Activated CD4-positive, alpha-beta T cell treated with anti-CD3 and anti-CD28 coated beads for 1 hour (primary cell): ENCODE data around the gene MEN1.
A peak's percentile ranks its signal among the peaks of the same experiment; 100 is the strongest.

Source experiments
- DNase-seq: peaks from one replicate; pipeline ENCODE4 v3.0.0-alpha.2; 2020

The MEN1 gene

DNA sequence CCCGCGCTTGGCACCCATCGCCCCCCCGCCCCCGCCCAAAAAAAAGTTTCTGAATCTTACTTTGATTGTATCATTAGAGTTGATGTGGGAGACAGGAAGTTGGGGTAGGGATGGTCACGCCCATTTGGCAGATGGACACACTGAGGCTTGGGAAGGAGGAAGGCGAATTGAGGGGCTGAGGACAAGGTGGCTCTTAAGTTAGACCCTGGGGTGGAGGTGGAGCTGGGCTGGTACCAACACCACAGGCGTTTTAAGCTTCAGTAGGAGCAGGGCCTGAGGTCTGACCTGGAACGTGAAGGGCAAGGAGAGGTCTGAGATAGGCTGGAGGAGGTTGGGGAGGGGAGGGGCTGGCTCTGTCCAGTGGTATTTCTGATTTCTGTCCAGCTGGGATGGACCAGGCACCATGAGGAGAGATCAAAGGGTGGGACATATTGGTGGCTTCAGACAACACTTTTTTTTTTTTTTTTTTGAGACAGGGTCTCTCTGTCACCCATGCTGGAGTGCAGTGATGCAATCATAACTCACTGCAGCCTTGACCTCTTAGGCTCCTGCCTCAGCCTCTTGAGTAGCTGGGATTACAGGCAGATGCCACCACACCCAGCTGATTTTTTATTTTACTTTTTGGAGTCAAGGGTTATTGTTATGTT, 34.9 kb upstream of the MEN1 start:
- no peak for DNase-seq

DNA sequence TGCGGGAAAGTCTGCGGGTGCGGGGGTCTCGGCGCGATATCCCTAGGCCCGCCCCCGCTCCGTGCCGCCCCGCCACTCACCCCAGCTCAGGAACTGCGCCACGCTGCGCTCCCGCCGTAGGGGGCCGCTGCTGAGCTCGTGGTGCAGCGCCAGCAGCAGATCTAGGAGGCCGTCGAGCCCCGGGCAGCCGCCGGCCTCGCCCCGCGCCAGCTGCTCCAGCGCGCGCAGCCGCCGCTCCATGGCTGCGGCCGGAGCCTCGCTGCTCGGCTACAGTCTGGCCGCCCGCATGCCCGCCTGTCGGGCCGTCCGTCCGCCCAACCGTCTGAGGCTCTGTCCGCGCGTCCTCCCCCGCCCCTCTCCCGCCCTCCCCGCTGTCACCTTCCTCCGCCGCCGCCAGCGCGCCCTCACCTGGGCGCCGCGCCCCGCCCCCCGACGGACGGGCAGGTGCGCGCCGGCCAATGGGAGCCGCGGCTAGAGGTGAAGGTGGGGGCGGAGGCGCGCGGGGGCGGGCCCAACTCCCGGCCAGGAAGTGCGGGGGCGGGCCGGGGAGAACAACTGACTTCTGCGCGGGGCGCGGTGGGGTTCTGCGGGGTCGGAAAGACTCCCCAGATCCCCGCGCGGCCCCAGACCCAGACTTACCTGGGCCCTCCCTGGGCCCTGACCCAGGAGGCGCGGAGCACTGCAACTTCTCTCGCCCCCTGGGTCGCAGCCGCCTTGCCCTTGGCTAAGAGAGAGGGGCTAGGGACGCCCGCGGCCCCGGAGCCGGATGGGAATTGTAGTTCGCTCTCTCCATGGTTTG, 34.2 kb upstream of the MEN1 start, which contains the start of gene CDC42BPG:
Gene CDC42BPG, minus strand, starts transcription at position 324 of the 799 bp plus-strand sequence. Its CDS starts 84 bp downstream, at position 240.
- peak; percentile 51 for DNase-seq

DNA sequence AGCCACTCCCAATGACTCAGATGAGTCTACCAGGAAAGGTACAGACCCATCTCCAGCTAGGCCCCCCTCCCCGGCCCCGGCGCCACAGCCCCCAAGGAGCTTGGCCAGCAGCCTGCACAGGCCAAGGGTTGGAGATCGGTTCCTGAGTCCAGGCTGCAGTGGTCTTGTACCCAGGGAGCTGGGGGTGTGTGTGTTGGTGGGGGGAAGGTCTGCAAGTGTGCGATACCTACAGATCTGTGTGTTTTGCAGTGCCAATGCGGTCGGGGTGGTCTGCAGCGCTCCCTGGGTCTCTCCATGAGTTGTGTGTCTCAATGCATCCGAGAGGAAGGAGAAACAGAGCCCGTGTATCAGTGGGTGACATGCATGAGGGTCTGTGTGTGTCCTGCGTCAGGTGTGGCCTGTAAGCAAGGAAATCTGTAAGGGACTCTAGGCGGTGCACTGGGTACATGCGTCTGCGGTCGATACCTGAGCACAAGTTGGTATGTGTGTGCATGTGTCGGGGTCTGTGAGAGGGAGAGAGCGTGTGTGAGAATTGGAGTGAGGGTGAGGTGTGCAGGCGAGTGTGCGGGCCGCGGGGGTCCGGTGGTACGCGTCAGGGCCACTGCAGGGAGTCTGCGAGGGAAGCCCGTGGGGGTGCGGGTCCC, 33.5 kb upstream of the MEN1 start:
- DNase-seq = no peak

DNA sequence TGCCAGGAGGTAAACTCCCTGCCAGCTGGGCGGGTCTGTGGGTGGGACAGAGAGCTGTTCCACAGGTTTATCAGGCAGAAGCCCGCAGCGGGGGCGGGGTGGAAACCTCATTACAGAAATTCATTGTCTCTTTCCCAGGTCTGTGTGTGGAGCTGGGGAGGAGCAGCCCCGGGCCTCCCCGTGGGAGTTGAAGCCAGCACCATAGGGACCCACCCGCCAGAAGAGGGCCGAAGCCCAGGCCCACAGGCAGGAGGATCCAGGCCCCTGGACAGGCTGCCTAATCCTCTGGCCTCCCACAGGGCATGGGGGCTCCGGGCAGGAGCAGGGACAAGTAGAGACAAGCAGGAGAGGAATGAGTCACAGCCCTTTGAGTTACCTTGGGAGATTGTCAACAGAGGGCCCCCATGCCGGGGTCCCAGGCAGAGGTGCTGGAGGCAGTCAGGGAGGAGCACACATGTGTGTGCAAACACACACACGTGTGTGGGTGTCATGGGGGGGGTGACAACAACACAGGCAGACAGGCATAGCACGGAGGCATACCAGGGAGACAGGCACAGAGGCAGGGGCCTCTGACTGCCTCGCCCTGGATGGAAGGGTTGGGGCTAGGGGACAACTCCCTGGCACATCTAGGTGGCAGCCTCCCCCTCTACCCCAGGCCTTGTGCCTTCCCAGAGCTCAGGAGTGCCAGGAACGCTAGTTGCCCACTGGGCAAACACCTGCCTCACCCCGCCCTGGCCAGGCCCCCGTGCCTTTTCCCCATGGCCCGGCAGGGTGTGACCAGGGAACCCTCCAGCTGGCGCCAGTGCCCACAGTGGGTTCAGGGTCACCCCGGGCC, 32.7 kb upstream of the MEN1 start:
- no peak for DNase-seq

DNA sequence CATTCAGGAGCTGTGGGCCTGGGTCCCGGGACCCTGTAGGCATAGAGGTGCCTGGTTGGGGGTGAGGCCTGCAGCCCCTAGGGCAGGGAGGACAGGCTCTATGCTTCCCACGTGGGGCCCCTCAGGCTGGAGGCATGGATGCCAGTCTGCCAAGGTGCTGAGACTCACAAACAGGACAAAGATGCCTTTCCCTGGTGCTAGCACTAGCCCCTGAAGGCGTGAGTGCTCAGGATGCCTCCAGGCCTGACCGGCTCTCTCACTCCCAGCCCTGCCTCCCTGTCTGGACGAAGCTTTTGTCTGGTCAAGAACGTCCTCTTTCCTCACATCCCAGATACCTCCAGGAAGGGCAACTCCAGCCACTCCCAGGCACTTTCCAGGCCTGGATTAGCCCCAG, 32.0 kb upstream of the MEN1 start:
- no peak for DNase-seq

DNA sequence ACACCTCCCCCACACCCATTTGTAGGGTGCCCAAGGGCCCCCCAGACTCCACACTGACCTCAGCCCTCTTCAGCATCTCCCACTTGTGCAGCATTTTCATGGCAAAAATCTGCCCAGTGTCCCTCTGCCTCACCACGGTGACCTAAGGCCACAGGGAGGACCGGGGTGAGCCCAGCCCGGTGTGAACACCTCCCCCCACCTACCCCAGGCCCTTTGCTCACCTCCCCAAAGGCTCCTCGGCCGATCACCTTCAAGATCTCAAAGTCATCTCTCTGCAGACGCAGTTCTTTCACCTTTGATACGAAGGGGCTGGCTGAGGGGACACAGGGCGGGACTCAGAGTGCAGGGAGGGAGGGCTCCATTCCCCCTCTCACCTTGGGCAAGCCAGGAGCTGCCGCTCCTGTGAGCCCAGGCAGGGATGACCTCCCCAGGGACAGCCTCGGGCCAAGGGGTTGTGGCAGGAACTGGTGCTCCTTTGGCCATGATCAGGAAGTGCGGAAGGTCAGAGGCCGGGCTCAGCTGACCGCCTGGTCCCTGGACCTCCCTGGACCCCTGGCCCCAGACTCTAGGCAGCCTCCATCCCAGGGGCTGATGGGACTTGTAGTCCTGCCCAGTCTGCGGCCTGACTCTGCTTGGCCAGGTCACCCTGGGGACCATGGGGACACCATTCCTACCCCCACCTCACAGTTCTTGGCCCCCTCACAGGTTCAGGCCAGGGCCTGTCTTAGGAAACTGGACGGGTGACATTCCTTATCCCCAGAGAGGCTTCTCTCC, 31.4 kb upstream of the MEN1 start:
- no peak for DNase-seq

DNA sequence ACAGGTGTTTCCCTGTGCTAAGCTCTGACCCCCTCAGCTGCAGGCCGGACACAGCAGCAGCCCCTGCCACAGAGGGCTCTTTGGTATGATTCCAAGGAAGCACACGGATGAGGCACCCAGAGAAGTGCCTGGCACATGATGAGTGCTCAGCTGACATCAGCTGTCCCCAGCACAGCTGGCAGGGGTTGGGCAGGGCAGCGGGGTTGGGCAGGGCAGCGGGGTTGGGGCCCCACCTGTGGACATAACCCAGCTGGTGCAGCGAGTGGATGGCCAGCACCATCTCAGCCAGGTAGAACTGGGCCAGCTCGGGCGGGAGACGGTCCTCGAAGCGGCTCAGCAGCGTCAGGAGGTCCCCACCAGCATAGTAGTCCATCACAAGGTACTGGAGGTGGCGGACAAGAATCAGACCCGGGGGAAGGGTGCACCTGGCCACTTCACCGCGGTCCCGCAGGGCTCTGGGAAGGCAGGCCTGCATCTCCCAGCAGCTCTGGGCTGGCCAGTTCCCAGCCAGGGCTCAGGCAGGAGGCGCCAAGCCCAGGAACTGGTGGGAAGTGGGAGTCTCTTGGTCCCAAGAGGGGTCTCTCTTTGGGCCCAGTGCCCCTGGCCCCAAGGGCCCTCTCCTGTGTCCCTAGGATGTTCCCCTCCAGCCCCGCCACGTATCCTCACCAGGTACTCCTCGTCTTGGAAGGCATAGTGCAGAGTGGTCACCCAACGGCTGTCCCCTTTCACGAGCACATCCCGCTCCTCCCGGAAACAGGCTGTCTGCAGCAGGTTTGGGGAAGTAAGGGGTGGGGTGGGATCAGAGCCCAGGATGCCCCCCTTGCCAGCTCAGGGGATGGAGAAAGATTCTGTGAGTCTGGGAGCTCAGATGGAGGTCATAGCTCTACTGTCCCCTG, 29.8 kb upstream of the MEN1 start:
- DNase-seq = no peak

DNA sequence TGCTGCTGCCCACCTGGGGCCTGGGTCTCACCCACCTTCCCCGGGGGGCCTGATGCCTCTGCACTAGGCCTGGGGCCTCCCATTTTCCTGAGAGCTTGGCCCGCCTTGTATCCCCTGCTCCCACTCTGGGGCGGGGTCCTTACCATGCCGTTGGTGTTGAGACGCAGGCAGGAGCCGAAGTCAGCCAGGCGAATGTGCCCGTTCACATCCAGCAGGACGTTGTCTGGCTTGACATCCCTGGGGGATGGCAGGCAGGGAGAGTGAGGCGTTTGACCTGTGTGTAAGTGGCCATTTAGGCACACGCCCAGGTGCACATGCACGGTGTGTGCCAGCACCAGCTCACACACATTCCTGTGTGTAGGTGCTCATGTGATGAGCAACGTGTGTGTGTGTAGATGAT, 29.0 kb upstream of the MEN1 start:
- DNase-seq = no peak

DNA sequence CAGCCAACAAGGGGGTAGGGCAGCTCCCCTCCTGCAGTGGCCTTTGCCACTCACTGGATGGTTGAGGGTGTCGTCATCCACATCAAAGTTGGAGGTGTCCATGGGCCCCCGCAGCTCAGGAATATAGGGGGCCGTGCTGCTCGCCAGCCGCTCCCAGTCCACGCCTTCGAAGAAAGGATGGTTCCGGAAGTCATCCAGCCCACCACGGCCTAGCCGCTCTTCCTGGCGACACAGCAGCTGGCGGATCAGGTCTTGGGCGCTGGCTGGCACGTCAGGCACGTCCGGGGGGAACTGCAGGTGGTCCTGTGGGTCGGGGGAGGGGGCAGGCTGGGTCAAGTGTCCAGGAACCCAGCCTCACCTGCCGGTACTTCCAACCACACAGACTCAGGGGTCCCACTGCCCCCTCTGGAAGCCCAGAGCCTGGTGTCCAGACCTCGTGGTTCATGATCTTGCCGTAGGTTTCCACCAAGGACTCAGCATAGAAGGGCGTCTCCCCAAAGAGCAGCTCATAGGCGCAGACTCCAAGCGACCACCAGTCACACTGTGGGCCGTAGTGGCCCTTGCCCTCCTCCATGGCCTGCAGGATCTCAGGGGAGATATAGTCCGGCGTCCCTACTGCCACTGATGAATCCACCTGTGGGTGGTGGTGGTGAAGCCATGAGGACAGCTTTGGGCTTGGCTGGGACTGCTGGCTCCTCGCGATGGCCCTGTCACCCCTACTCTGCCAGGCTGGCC, 28.4 kb upstream of the MEN1 start:
- DNase-seq = no peak

DNA sequence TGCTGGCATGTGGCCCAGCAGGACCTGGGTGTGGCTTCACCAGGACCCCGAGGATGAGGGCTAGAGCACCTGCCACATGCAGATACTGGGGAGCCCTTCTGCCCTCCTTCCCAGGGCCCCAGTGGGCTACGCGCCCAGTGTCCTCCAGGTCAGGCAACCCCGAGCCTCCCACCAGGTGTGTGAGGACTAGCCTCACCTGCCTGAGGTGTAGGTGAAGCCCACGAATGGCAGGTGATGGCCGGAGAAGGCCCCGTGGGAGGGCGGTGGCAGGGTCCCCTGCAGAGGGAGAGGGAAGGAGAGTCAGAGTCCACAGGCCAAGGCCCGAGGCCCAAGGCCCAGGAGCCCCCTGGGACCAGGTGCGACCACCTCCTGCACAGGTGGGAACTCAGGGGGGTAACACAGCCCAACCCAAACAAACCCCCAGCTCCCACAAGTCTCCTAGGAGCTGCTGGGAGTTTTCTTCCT, 27.6 kb upstream of the MEN1 start:
- DNase-seq = no peak

DNA sequence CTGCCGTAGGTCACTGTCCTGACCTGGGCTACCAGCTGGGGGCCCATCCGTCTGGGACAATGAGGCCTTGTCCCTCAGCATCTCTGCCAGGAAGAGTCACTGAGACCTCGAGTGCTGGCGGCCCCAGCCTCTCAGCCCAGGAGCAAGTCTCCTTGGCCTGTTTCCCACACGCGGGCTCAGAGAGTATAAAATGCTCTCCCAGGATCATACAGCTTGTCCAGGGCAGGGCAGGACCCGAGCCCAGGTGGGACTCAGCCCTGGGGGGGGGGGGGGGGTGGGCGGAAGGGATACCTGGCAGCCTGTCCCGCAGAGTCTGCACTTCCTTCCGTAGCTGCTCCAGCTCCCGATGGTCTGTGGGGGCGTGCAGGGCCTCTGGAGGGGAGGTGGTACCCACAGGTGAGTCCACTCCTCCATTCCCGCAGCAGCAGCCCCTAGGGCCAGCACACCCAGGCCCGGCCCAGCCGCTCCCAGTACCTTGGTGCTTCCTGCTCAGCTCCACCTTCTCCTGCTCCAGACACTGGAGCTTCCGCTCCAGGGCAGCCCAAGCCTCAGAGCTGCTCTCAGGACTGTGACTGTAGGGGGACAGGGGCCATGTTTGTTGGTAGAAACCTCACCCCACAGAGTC, 26.2 kb upstream of the MEN1 start:
- no peak for DNase-seq

DNA sequence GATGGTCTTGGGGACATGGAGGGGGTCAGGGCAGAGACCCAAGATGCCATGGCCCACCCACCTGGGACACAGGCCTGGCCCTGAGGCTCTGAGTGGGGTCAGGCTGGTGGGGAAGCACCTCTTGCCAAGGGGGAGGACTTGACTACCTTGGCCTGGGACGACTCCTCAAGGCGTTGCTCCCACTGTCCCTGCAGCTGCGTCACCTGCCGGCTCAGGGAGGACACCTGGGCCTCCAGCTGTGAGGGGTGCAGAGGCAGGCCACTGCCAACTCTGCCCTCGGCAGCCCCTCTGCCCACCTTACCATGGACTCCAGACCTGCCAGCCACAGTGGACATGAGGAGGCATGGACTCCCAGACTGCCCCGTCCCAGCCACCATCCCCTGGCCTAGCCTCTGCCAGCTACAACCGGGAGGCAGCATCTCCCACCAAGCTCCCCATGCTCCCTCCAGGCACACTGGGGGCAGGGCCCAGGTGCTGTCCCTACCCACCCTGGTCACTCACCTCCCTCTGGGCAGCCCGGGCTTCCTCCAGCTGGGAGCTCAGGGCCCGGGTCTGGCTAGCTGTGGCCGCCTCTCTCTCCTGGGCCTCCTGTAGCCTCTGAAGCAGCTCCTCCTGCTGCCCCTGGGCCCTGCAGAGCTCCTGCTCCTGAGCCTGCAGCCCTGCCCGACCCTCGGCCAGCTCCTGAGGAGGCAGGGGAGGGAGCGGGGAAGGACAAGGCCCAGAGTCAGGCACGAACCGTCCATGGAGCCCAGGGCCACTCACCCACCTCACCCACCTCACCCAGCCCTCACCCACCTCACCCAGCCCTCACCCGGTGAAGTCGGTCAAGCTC, 25.5 kb upstream of the MEN1 start:
- no peak for DNase-seq

DNA sequence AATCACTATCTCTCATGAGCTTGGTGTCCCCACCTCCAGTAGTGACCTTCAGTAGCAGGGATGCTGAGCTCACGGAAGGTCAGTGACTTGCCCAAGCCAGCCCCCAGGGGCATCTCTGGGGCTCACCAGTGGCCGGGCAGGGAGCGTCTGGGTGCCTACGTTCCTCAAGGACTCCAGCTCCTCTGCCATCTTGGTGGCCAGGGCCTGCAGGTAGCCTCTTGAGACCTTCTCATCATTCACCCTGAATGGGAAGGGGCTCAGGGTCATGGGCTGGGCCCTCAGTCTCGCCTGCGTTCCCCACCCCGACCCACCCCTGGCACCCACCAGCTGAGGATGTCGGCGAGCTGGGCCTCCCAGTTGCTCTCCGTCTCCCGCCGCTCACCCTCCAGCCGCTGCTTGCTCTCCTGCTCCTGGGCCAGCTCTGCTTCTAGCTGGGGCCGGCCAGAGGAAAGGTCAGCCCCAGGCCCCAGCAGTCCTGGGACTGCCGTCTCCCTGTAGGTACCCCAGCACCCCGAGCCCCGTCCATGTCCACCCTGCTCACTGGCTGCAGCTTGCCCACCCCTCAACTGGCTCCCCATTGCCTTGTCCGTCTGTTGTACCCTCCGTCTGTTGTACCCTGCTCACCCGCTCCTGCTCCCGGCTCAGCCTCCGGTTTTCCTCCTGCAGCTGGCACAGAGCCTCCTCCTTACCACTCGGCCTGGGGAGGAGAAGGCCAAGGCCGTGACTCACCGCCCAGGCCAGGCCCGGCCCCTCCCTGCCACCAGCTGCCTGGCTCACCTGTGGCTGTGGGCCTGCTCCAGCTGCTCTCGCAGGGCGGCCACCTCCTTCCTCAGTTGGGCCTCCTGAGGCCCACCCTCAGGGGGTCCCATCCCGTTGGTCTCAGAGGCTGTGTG, 24.6 kb upstream of the MEN1 start:
- no peak for DNase-seq

DNA sequence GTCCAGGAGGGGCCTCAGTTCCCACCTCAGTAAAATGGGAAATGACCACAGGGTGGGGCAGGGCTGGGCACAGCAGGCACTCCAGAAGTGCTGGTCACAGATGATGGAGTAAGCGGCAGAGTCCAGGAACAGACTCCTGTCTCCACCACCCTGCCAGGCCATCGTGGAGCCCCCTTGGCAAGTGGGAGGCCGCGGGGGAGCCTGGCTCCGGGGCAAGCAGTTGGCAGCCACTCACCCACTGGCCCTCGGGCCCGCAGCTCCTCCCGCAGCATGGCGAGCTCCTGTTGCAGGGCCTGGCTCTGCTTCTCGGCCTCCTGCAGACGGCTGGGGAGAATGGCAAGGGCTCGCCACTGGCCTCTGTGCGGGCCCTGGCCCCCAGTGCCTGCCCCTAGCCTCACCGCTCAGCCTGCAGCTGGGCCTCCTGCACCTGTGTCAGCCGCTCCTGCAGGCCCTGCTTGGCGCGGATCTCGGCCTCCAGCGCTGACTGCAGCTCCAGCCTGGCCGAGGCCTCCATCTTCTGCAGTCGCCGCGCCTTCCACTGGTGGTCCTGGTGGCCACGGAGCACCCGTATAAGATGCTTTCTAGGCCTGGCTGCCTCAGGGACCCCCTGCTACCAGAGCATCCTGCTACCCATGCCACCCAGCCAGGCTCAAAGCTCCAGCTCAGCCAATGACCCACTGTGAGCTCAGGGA, 23.8 kb upstream of the MEN1 start:
- no peak for DNase-seq

DNA sequence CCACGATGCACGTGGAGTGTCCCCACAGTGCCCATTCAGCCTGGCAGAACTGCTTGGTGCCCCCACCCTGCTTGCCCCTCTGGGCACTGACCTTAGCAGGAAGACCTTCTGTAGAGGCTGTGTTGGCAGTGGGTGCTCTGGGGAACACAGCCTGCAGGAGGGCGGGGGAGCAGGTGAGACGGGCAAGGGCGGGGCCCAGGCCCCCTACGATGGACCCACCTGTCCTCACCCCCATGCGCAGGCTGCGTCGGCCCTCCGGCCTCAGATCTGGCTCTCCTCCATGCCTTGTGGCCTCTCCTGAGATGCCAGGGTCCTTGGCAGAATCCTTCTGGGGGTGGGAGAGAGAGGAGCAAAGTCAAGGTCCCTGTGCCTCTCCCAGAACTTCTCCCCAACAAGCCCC, 23.2 kb upstream of the MEN1 start:
- DNase-seq = no peak

DNA sequence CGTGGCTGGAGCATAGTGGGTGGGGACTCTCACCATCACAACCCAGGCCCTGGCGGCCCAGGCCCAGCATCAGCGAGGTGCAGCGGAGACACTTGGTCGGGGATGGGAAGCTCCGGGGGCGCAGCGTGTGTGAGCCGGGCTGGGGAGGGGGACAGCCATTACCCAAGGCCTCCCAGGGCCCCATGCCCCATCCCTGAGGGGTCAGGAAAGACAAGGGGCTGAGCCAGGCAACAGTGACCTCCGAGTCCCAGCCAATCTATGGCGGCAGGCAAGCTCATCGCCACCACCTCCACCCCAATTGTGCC, 22.8 kb upstream of the MEN1 start:
- no peak for DNase-seq

DNA sequence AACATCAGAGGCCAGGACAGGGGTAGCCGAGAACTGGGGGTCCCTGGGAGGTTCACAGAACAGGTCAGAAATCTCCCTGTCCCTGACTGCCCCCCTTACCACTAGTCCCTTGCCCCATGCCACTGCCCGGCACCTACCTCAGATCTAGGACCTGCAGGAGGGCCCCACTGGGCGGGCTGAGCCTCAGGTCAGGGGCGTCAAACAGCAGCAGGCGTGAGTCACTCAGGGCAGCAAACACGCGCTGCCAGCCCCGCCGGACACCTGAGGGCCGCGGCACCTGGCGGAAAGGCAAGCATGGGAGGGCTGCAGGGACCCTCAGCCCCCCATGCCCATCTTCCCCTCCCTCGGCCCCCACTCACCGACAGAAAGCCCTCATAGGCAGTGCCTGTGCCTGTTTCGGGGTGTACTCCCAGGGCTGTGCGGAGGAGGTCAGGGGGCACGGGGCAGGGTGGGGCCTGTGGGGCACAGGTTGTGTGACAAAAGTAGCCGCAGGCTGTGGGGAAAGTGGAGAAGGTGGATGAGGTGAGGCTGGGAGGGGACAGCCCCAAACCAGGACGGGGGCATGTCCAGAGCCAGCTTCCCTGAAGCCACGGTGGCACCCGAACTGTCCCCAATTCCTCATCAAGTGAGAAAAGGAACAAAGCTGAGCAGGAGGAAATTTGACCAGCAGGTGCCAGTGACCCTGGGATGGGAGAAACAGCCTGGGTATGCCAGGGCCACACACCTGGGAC, 22.3 kb upstream of the MEN1 start:
- DNase-seq = no peak
